GM21528 (cell line): ENCODE data around the gene WDTC1.

Experiments
- ATAC-seq: cut with Tn5 transposase; IDR thresholded peaks from one replicate; pipeline ENCODE4 v1.9.1; 2021; ENCODE audit warnings: mild to moderate bottlenecking, moderate library complexity; ENCODE audit not compliant: unreplicated experiment, low FRiP score

The WDTC1 gene

DNA sequence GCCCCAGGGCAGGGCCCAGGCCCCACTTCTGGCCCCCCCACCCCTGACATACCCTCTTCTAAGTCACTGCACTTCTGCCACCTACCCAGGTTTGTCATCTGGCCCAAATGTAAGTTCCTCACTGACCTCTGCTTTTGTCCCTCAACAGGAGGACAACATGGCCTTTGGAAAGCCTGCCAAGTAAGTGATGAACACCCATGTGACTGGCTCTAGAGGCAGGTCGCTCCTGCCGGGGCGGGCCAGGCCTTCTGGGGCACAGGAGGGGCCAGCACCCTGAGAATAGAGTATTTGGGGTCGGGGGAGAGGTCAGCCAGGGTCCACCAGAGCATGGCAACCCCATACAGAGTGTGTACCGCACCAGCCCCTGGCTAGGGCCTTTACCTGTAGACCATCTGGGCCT, 97.5 kb downstream of the WDTC1 start:
- ATAC-seq = no peak

DNA sequence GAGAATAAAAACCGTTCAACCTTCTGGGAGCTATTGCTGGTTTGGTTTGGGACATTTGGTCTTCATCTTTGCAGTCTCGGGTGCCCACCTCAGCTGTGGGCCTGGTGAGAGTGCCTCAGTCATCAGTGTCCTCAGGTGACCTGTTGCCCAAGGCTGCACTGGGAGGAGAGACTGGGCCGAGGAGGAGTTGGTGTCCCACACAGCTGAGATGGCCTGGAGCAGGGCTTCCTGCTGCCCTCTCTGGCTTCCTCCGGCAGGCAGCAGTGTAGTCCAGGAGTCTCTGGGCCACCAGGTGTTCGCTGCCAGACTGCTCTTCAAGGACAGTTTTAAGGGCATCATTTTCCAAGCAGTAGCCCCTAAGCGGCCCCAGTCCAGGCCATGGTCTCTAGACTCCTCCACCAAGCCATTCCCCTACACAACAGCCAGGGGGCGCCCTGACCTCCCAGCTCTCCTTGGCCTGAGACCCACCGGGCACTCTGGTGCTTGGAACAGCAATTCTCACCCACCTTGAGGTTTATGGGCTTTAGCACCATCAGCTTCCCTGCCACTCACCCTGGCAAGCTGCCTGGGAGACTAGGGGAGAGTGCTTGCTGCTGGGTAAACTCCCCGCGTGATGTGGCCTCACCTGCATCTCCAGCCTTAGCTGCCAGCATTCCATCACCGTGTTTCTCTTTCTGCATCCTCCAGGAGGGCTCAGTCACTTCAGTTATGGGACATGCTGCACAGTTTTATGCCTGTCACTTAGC, 98.3 kb downstream of the WDTC1 start:
- ATAC-seq = no peak

DNA sequence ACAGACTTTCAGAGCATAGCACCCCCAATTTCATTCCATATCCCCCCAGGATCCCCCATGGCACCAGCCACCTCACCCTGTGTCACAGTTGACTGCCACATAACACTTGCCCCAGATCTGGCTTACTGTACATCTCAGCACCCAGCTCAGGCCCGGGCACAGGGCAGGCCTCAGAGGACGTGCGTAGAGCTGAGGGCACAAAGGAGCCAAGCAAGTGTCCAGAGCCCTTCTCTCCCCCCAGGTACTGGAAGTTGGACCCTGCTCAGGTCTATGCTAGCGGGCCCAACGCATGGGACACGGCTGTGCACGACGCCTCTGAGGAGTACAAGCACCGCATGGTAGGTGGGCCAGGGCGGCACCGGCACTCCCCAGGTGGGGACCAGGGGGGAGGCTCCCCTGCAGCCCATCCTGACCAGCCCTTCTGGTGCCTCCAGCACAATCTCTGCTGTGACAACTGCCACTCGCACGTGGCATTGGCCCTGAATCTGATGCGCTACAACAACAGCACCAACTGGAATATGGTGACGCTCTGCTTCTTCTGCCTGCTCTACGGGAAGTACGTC, 99.4 kb downstream of the WDTC1 start:
- ATAC-seq = no peak

DNA sequence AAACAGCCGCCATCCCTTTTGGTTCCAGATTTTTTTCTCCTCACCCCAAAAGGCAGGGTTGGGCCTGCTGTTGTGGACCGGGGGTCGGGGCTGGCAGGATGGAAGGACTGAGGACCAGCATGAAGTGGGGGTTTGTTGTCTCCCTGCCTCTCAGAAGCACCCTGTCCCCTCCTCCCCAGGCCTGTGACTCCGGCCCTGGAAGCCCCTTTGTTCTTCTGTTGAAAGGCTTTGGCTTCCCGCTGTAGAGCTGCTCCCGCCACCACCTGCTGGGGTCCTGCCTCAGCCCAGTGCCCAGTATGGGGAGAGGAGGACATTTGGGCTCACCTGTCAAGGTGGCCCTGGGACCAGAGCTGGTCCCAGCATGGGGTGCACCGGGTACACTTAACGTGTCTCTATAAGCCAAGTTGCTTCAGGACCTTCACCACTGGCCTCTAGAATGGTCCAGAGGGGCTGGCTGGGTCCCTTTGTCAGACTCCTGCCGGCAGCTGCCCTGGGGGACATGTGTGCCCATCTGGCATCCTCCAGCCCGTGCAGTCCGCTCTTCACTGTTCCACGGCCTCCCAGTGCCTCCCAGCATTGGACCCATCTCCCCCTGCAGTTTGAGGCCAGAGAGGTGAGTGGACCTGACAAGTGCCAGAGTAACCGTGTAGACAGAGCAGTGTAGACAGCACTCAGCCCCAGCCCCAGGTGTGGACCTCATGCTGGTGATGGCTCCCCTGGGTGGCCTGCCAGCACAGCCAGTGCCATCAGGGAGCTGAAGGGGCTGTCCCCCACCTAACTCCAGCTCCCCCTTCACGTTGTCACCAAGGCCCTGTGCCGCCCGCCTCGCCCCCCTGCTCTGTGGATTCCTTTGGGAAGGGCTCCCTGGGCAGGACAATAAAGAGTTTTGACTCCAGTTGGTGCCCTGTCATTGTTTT, 101.3 kb downstream of the WDTC1 start:
- ATAC-seq = no peak

DNA sequence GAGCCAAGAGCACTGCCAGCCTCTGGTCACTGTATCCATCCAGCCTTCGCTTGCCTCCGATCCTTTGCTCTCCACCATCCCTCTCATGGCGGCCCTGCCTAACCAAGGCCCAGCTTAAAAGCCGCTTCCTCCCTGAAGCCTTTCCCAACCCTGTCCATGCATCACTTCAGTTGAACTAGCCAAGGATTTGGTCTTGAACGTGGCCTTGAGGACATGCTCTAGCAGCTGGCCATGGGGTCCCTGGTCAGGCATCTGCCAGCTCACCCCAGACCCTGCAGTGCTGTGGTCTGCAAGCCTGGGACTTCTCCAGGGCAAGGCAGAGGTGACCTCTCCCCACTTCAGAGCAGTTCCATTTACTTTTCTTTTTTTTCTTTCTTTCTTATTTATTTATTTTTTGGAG, 102.3 kb downstream of the WDTC1 start:
- ATAC-seq = no peak

DNA sequence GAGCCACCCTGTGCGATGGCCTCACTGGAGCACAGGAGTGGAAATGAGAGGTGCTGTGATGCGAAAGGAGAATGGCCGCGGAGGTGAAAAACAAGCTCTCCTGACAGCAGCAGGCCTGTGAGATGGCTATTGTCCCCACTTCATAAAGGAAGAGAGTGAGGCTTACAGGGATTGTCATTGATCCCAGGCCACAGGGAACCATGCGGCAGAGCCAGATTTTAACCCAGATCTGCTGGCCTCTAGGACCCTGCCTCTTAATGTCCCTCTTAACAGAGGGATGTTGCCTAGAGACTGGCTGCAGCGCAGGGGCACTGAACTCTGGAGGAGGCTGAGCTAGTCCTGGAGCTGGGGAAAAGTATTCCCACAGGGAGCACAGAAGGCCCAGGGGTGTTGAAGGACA, 104.3 kb downstream of the WDTC1 start:
- no peak for ATAC-seq

DNA sequence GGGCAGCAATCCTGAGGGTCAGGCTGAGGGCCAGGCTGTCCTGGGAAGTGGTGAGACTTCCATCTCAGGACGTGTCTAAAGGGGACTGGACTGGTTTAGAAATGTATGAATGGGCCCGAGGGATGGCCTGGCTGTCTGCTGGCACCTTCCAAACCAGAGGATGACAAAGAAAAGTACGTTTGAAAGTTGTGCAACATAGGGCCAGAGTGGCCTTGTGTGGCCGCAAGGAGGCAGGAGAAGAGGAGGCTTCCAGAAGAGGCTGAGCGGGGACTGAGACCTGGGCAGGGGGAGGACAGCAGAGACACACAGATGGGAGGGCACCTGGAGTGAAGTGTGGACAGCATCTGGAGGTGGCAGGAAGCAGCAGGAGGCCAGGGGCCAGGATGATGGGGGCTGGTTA, 104.8 kb downstream of the WDTC1 start:
- ATAC-seq = no peak

DNA sequence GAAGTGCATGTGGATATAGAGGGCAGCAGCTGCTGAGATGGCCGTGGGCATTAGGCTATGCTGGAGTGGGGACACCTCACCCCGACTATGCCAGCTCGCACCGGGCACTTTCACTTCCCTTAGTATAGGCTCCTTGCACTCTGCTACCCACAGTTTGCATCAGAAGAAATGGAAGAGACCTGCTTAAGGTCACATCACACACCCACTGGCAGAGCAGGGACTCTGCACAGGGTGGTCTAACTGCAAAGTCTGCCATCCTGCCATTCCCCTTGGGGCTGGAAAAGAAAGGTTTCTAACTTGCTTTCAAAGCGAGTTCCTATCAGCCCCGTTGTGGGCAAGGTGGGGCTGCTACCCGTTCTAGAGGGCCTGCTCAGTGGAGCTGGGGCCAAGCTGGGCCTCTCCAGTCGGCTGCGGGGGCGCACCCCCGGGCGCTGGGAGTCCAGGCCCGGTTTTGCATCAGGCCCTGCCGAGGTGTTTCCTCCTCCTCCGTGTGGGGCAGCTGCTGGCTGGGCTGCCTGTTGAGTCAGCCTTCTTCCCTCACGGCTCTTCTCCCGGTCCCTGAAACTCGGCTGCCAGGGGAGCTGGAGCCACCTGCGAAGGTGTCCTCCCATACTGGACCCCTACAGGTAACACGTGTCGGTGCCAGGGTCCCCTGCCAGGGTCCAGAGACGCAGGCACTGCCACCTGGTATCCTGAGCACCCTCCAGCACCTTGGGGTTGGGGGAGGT, 107.3 kb downstream of the WDTC1 start, which contains the start of gene SYTL1:
TSS of gene SYTL1 (plus strand) at position 498 of the 728 bp plus-strand sequence. CDS start 3,313 bp downstream, outside the sequence.
- peak; percentile 50 for ATAC-seq

DNA sequence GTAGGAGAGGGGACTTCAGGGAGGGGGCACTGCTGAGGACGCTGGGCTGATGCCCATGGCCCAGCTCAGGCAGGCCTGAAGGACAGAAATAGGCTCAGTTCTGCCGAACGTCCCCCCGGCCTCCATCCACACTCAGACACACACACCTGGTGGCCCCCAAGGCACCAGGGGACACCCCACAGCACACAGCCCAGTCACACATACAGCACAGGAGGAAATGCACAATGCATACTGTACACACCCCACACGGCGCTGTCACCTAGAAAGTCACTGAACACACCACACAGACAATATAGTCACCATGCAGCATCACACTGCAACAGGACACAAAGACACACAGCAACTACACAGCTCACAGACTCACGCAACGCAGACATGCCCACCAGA, 108.0 kb downstream of the WDTC1 start:
- no peak for ATAC-seq

DNA sequence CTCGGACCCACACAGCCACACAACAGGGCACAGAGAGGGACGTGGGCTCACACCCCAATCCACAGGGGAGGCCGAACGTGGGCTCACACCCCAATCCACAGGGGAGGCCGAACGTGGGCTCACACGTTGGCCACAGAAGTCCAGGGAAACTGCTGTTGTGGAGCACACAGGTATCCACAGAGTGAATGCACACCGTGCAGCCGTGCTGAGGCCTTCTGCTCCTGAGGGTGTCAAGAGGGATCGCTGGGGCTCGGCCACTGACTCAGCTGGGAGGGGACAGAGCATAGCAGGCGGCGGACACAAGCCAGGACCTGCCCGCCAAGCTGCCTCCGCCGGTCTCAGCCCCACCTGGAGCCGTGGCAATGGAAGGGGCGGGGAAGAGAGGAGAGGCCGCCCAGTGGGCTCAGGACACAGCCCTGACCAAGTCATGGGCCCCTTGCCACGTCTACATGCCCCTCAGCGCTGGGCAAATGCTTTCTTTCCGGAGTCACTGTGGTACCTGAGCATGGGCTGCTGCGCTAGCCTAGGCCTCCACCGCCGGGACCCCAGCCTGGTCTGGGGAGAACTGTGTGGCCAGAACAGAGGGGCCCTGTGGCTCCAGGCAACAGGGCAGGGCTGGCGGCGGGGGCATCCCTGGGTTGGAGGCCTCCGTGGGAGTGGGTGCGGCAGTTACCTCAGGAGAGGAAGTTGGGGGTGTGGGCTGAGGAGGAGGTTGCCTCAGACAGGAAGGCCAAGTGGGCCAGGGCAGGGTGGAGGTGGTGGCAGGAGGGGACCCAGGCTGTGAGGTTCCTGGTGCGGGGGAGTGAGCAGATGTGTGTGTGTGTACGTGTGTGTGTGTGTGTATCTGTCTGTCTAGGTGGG, 108.6 kb downstream of the WDTC1 start:
- ATAC-seq = no peak

DNA sequence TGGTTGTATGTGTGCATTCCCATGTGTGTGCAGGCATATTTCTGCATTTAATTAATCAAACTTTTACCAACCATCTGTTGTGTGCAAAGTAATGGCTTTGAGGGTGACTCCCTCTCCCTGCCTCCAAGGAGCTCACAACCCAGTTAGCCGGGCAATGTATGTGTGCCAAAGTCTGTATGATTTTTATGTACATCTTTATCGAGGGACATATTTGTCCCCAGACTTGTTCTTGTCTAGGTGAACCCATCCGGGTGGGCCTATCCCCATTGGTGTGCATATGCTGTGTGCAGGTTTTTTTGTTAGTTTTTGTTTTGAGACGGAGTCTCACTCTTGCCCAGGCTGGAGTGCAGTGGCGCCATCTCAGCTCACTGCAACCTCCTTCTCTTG, 109.2 kb downstream of the WDTC1 start:
- no peak for ATAC-seq

DNA sequence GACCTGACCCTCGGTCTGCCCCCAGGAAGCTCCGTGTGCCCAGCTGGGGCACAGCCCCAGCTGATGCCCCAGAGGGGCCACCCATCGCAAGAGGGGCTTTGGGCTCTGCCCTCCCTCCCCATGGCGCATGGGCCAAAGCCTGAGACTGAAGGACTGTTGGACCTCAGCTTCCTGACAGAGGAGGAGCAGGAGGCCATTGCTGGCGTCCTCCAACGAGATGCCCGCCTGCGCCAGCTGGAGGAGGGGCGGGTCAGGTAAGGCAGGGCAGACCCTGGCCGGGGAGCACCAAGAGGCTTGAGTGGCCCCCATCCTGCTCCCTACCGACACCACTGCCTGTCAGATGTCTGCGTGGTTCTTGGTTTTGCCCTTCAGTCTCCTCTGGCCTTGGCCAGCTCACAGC, 110.8 kb downstream of the WDTC1 start:
- no peak for ATAC-seq

DNA sequence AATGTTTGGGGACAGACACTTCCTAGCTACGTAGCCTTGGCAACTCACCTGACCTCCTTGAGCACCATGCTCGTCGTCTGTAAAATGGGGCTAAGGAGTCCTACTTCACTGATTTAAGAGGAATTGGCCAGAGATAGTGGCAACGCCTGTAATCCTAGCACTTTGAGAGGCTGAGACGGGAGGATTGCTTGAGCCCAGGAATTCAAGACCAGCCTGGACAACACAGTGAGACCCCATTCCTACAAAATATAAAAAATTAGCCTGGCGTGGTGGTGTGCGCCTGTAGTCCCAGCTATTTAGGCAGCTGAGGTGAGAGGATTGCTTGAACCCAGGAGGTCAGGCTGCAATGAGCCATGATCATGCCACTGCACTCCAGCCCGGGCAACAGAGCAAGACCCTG, 111.9 kb downstream of the WDTC1 start:
- ATAC-seq = no peak

DNA sequence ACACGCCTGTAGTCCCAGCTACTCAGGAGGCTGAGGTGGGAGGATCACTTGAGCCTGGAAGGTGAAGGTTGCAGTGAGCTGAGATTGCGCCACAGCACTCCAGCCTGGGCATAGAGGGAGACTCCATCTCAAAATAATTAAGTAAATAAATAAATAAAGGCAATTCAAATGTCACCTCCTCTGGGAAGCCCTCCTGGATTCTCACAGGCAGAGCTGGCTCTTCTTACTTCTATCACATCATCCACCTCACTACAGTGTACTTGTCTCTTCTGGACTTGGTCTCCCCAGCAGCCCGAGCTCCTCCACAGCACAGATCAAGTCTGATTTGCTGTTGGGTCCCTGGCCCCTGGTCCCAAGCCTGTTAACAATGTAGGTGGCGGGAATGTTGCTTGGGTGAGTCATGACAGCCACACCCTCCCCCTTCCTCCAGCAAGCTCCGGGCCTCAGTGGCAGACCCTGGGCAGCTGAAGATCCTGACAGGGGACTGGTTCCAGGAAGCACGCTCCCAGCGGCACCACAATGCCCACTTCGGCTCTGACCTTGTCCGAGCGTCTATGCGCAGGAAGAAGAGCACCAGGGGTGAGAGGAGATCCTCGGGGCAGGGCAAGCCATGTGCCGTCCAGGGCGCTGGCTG, 112.7 kb downstream of the WDTC1 start:
- ATAC-seq = no peak

DNA sequence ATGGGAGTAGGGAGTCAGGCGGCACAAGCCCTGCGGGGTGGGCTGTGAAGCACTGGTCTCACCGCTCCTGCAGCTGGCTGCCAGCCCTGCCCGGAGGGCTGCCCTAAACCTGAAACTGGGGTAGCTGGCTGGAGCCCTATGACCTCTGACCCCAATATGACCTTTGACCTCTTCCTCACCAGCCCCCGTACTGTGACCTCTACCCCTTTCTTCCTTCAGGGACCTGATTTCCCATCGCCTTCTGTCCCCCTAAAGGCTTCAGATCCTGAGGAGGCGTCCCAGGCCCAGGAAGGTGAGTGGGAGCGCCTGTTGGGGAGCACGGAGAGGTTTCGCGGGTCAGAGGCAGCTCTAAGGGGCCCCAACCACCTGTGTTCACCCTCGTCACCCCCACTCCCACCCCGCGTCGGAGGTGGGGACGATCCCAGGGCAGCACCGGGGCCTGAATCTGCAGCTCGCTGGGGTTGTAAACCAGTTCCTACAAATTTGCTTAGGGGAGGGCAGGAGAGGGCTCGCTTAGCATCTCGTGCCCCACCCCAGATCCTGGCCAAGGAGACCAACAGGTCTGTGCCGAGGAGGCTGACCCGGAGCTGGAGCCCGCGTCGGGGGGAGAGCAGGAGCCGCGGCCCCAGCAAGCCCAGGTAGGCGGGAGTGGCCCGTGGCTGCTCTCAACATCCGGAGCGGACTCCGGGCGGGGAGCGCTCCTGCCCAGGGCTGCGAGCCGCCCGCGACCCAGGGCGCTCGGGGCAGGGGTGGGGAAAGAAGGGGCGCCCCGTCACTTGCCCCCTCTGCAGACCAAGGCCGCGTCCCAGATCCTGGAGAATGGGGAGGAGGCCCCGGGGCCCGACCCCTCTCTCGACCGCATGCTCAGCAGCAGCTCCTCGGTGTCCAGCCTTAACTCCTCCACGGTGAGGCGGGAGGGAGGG, 114.7 kb downstream of the WDTC1 start:
- no peak for ATAC-seq

DNA sequence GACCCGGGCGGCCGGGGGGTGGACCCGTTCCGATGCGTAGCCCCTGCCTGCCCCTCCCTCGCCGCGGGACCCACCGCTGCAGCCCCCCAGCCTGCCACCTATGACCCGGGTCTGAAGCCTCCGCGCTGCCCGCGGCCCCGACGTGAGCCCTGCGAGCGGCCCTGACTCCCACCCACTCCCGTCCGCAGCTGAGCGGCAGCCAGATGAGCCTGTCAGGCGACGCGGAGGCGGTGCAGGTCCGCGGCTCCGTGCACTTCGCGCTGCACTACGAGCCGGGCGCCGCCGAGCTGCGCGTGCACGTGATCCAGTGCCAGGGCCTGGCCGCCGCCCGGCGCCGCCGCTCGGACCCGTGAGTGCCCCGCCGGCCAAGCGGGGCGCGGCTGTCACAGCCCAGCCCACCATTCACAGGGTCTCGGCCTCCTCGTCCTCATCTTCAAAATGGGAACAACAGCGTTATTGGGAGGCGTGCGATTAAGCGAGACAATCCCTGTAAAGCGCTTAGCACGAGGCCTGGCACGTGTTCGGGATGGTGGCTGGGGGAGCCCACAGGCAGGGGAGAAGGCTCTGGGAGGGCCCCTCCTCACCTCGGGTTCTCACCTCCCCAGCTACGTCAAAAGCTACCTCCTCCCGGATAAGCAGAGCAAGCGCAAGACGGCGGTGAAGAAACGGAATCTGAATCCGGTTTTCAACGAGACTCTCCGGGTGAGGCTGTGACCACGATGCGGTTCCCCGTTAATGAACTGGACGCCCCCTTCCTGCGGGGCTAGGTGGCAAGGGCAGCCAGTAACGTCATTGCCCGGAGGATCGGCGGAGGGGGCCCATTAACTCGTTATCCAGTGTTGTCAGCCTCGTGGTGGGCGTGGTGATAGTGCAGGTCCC, 115.6 kb downstream of the WDTC1 start:
- no peak for ATAC-seq
